Cerebellar nuclear complex (tissue), 1 donor: ENCODE measurements around the gene DRD3.

Source experiments
- DNase-seq, 2 experiments: peaks; one replicate each; lab custom pipeline; 2025; lab: John Stamatoyannopoulos, UW

Gene DRD3

GRCh38 chr3:114120211-114120610, 58.6 kb downstream of the DRD3 start:
- no peak for DNase-seq

GRCh38 chr3:114119776-114120175, 59.1 kb downstream of the DRD3 start:
- no peak for DNase-seq

GRCh38 chr3:114115143-114115542, 63.7 kb downstream of the DRD3 start:
- DNase-seq = no peak

- no peak for DNase-seq
These were observed 64.1 kb downstream of the DRD3 start for GRCh38 chr3:114114719-114115118.

GRCh38 chr3:114112696-114113095, 66.2 kb downstream of the DRD3 start:
- no peak for DNase-seq

- no peak for DNase-seq
These were observed 67.6 kb downstream of the DRD3 start for GRCh38 chr3:114111060-114111770.

- DNase-seq = no peak
These were observed 68.4 kb downstream of the DRD3 start for GRCh38 chr3:114110439-114110838.

- no peak for DNase-seq
These were observed 70.7 kb downstream of the DRD3 start for GRCh38 chr3:114108137-114108536.

GRCh38 chr3:114104414-114104813, 74.4 kb downstream of the DRD3 start:
- DNase-seq = no peak

GRCh38 chr3:114103858-114104257, 75.0 kb downstream of the DRD3 start:
- DNase-seq = no peak

GRCh38 chr3:114103181-114103580, 75.7 kb downstream of the DRD3 start:
- no peak for DNase-seq

- no peak for DNase-seq
These were observed 77.8 kb downstream of the DRD3 start for GRCh38 chr3:114101101-114101500.

- no peak for DNase-seq
These were observed 83.1 kb downstream of the DRD3 start for GRCh38 chr3:114095796-114096195.

- DNase-seq = no peak
These were observed 85.3 kb downstream of the DRD3 start for GRCh38 chr3:114093596-114093995.

- DNase-seq = no peak
These were observed 85.9 kb downstream of the DRD3 start for GRCh38 chr3:114093016-114093380.

GRCh38 chr3:114092151-114093015, 86.5 kb downstream of the DRD3 start:
- DNase-seq = no peak

GRCh38 chr3:114089675-114090074, 89.2 kb downstream of the DRD3 start:
- no peak for DNase-seq

- no peak for DNase-seq
These were observed 92.5 kb downstream of the DRD3 start for GRCh38 chr3:114086356-114086755.

GRCh38 chr3:114083112-114083511, 95.7 kb downstream of the DRD3 start:
- no peak for DNase-seq

- DNase-seq = no peak
These were observed 97.8 kb downstream of the DRD3 start for GRCh38 chr3:114081037-114081436.

GRCh38 chr3:114080201-114080600, 98.7 kb downstream of the DRD3 start:
- no peak for DNase-seq

- DNase-seq = no peak
These were observed 99.1 kb downstream of the DRD3 start for GRCh38 chr3:114079761-114080160.

GRCh38 chr3:114078126-114078525, 100.7 kb downstream of the DRD3 start:
- no peak for DNase-seq
